MM.1S (cell line): ENCODE measurements around the gene MT2A.

Source experiments
- EZH2 ChIP-seq: fragments of 300-600 bp; sonication (generic); optimal IDR thresholded peaks from 2 replicates; pipeline ENCODE3; 2017; ENCODE audit warnings: low read depth, mild to moderate bottlenecking, antibody characterized with exemption, low read length, mixed read lengths
- TF ChIP-seq, protein P1 (sequence below): fragments of 300-600 bp; sonication (generic); IDR thresholded peaks from 2 replicates; pipeline ENCODE4 v1.5.1; 2016; ENCODE audit warnings: antibody characterized with exemption, low read length, mixed read lengths

DNA sequence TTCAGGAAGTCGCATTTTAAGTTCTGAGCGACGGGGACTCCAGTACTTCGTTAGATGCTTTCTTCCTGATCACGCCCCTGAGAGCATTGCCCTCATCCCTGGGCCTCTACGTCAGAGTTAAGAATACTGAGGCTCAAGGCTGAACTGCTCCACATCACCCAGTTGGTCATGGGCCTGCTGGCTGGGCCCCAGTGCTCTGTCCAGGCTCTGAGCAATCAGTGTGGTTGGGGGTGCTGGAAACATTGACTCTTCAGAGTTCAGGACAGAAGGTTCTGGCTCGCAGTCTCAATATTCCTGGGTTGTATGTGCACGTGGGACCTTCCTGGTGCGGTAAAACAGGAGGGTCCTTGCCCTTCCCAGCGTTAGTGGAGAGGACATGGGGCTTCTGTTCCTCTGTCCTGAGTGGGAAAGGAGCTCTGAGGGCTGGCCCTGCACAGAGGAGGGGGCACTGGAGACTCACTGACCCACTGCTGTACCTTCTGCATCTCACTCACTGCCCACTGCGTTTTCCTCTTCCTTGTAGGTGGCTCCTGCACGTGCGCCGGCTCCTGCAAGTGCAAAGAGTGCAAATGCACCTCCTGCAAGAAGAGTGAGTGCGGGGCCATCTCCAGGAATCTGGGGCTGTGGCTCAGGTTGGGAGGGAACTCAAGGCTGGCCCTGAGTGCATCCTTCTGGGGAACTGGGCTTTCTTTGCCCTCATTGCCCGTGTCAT, 17.7 kb downstream of the MT2A start:
- TF ChIP-seq, protein P1, sequence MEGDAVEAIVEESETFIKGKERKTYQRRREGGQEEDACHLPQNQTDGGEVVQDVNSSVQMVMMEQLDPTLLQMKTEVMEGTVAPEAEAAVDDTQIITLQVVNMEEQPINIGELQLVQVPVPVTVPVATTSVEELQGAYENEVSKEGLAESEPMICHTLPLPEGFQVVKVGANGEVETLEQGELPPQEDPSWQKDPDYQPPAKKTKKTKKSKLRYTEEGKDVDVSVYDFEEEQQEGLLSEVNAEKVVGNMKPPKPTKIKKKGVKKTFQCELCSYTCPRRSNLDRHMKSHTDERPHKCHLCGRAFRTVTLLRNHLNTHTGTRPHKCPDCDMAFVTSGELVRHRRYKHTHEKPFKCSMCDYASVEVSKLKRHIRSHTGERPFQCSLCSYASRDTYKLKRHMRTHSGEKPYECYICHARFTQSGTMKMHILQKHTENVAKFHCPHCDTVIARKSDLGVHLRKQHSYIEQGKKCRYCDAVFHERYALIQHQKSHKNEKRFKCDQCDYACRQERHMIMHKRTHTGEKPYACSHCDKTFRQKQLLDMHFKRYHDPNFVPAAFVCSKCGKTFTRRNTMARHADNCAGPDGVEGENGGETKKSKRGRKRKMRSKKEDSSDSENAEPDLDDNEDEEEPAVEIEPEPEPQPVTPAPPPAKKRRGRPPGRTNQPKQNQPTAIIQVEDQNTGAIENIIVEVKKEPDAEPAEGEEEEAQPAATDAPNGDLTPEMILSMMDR = no peak
- TF ChIP-seq EZH2 = no peak
